NCI-H146 (cell line): ENCODE measurements around the gene NPTN.
"Not testable (repeated sequence)": the region's sequence is repeated elsewhere in the genome, so short reads cannot be mapped to it uniquely, and the experiment has no call there.

ENCODE experiments used
- DNase-seq: peaks from one replicate; lab custom pipeline; 2025; lab: John Stamatoyannopoulos, UW

The NPTN gene

GRCh38 chr15:73570355-73571032, 62.7 kb downstream of the NPTN start:
- DNase-seq: no peak

GRCh38 chr15:73569361-73569760, 63.8 kb downstream of the NPTN start:
- DNase-seq: no peak

- no peak for DNase-seq
Observed at GRCh38 chr15:73568564-73569280, 64.5 kb downstream of the NPTN start.

- DNase-seq: no peak
Observed at GRCh38 chr15:73567020-73567419, 66.2 kb downstream of the NPTN start.

- peak; percentile 26 for DNase-seq
Observed at GRCh38 chr15:73564255-73564654, 68.9 kb downstream of the NPTN start.

GRCh38 chr15:73560501-73561117, 72.6 kb downstream of the NPTN start:
- peak; percentile 54 for DNase-seq

GRCh38 chr15:73558529-73558928, 74.7 kb downstream of the NPTN start:
- DNase-seq: no peak

GRCh38 chr15:73555080-73555479, 78.1 kb downstream of the NPTN start:
- DNase-seq: no peak

GRCh38 chr15:73550190-73550589, 83.0 kb downstream of the NPTN start:
- DNase-seq: no peak

GRCh38 chr15:73548925-73549324, 84.3 kb downstream of the NPTN start:
- DNase-seq: not testable (repeated sequence)

- DNase-seq: no peak
Observed at GRCh38 chr15:73541479-73541878, 91.7 kb downstream of the NPTN start.

GRCh38 chr15:73540161-73540560, 93.0 kb downstream of the NPTN start:
- no peak for DNase-seq

GRCh38 chr15:73539212-73540128, 93.7 kb downstream of the NPTN start:
- no peak for DNase-seq

- DNase-seq: no peak
Observed at GRCh38 chr15:73538563-73539211, 94.5 kb downstream of the NPTN start.

- DNase-seq: no peak
Observed at GRCh38 chr15:73538123-73538522, 95.1 kb downstream of the NPTN start.

GRCh38 chr15:73530649-73531048, 102.5 kb downstream of the NPTN start:
- no peak for DNase-seq

- no peak for DNase-seq
Observed at GRCh38 chr15:73527598-73527997, 105.6 kb downstream of the NPTN start.

GRCh38 chr15:73524919-73525318, 108.3 kb downstream of the NPTN start:
- DNase-seq: no peak

- DNase-seq: no peak
Observed at GRCh38 chr15:73522011-73522410, 111.2 kb downstream of the NPTN start.

- DNase-seq: no peak
Observed at GRCh38 chr15:73518876-73519733, 114.1 kb downstream of the NPTN start.
